Measurements from ENCODE around the gene VAV3. TPM values are rescaled to one million over a fixed set of nuclear protein-coding genes. Genes with fewer than 3 reads are reported as not detected.
"Not testable (repeated sequence)": the region's sequence is repeated elsewhere in the genome, so short reads cannot be mapped to it uniquely, and the experiment has no call there.

The VAV3 gene
- total and polyA plus RNA-seq, 2 experiments from 2014 or later, result under 0.01 to 0.24 TPM

DNA sequence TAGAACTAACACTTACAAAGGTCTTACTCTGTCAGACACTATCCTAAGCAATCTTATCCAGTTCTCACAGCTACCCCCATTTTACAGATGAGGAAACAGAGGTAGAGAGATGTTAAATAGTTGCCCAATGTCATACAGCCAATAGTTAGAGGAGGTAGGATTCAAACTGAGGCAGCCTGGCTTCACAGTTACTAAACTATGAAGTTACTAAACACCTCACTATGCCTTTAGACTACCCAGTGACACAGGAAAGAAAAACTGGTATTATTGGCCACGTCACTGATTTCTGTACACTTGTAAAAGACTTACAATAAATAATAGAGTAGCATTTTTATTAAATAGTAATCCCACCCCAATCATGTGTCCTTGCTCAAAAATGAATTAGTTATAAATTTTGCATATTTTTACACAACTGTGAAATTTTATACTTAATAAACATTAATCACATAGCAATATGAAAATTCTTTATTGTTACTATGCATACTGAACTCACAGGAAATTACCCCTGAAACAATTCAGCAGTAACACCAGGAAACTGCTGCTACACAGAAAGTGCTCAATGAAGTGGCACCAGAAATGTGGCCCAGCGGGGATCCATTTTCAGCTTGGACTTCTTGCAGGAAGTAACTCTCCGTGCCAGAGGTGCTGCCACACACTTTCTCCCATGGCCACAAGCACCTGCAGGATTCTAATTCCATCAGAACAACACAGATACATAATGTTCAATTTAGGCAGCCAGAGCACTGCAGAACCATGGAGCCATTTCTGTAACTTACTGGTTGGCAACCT lies 69.4 kb downstream of the VAV3 start:
- Histone ChIP-seq H3K4me2 (ENCODE audit: unreplicated experiment) (no peak overlapping the region), H3K9me3 (ENCODE audit: low read depth) (no peaks in the 10 kb centered on the region), H3K4me3 (no peak overlapping the region), H3K4me1 (ENCODE audit: insufficient read depth) (no peaks in the 10 kb centered on the region), H3K9ac (no peak overlapping the region), H3K27ac (no peak overlapping the region), H3K36me3 (ENCODE audit: low read depth) (no peaks in the 10 kb centered on the region), H3K79me2 (ENCODE audit: insufficient read depth) (no peaks in the 10 kb centered on the region), H3K9me2 (ENCODE audit: insufficient read depth) (no peaks in the 10 kb centered on the region), H2AFZ (no peak overlapping the region), H3K27me3 (replicated peaks; ENCODE audit: insufficient read depth) (no peaks in the 10 kb centered on the region), H3F3A (ENCODE audit: insufficient read depth) (no peaks in the 10 kb centered on the region), H4K20me1 (ENCODE audit: insufficient read depth) (no peaks in the 10 kb centered on the region)
- 80 to 90% methylated on average over 3 of the region's 3 CpGs for WGBS, 2 experiments (ENCODE audit: low coverage in 1 of 2, low lambda C conversion rate in 2 of 2, missing lambda C conversion rate in 2 of 2)
- in situ Hi-C loops (cut with MboI), result no loop called here
- no peak for DNase-seq
- TF ChIP-seq EZH2phosphoT487 (IDR thresholded peaks at IDR 0.05; ENCODE audit: insufficient read depth, low read depth) (no peak), EZH2 (IDR thresholded peaks at IDR 0.05; ENCODE audit: insufficient read depth, poor library complexity, severe bottlenecking) (no peak)

- Histone ChIP-seq H2AFZ (no peak overlapping the region), H3K79me2 (ENCODE audit: insufficient read depth) (no peaks in the 10 kb centered on the region), H3K9ac (no peak overlapping the region), H3K4me2 (ENCODE audit: unreplicated experiment) (no peak overlapping the region), H3K27ac (no peak overlapping the region), H3K9me3 (ENCODE audit: low read depth) (no peaks in the 10 kb centered on the region), H3F3A (ENCODE audit: insufficient read depth) (no peaks in the 10 kb centered on the region), H3K9me2 (ENCODE audit: insufficient read depth) (no peaks in the 10 kb centered on the region), H3K4me1 (ENCODE audit: insufficient read depth) (no peaks in the 10 kb centered on the region), H4K20me1 (ENCODE audit: insufficient read depth) (no peaks in the 10 kb centered on the region), H3K36me3 (ENCODE audit: low read depth) (no peaks in the 10 kb centered on the region), H3K4me3 (no peak overlapping the region), H3K27me3 (replicated peaks; ENCODE audit: insufficient read depth) (no peaks in the 10 kb centered on the region)
- DNase-seq, result no peak
- in situ Hi-C loops (cut with MboI), result no loop called here
- no peak for TF ChIP-seq EZH2 (IDR thresholded peaks at IDR 0.05; ENCODE audit: insufficient read depth, poor library complexity, severe bottlenecking)
- TF ChIP-seq EZH2phosphoT487 (IDR thresholded peaks at IDR 0.05; ENCODE audit: insufficient read depth, low read depth), result no peak
- WGBS, 2 experiments (ENCODE audit: low coverage in 1 of 2, low lambda C conversion rate in 2 of 2, missing lambda C conversion rate in 2 of 2), result 32 to 57% methylated on average over 1 of the region's 1 CpG
These were observed 70.4 kb downstream of the VAV3 start for GRCh38 chr1:107894605-107895004.

DNA sequence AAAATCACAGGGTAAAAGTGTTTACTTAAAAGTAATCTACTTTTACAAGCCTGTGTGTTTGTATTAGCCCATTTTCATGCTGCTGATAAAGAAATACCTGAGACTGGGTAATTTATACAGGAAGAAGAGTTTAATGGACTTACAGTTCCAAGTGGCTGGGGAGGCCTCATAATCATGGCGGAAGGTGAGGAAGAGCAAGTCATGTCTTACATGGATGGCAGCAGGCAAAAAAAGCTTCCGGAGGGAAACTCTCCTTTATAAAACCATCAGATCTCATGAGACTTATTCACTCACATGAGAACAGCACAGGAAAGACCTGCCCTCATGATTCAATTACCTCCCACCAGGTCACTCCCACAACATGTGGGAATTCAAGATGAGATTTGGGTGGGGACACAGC lies 71.6 kb downstream of the VAV3 start:
- 93 to 100% methylated on average over 2 of the region's 2 CpGs for WGBS, 2 experiments (ENCODE audit: low coverage in 1 of 2, low lambda C conversion rate in 2 of 2, missing lambda C conversion rate in 2 of 2)
- not testable (repeated sequence) for H3K27ac ChIP-seq

GRCh38 chr1:107889524-107889923 lies 75.5 kb downstream of the VAV3 start:
- H3K36me3 ChIP-seq (ENCODE audit: low read depth), result no peaks in the 10 kb centered on the region
- H3K9me3 ChIP-seq (ENCODE audit: low read depth), result no peaks in the 10 kb centered on the region
- no peaks in the 10 kb centered on the region for H4K20me1 ChIP-seq (ENCODE audit: insufficient read depth)
- H3K27ac ChIP-seq, result no peak overlapping the region
- WGBS, 2 experiments (ENCODE audit: low coverage in 1 of 2, low lambda C conversion rate in 2 of 2, missing lambda C conversion rate in 2 of 2), result 69 to 70% methylated on average over 2 of the region's 2 CpGs
- no peak overlapping the region for H2AFZ ChIP-seq
- TF ChIP-seq EZH2 (IDR thresholded peaks at IDR 0.05; ENCODE audit: insufficient read depth, poor library complexity, severe bottlenecking) (no peak), EZH2phosphoT487 (IDR thresholded peaks at IDR 0.05; ENCODE audit: insufficient read depth, low read depth) (no peak)
- H3K4me1 ChIP-seq (ENCODE audit: insufficient read depth), result no peaks in the 10 kb centered on the region
- no peaks in the 10 kb centered on the region for H3K27me3 ChIP-seq (replicated peaks; ENCODE audit: insufficient read depth)
- no peak overlapping the region for H3K4me2 ChIP-seq (ENCODE audit: unreplicated experiment)
- no peaks in the 10 kb centered on the region for H3F3A ChIP-seq (ENCODE audit: insufficient read depth)
- in situ Hi-C loops (cut with MboI), result no loop called here
- no peaks in the 10 kb centered on the region for H3K79me2 ChIP-seq (ENCODE audit: insufficient read depth)
- H3K9me2 ChIP-seq (ENCODE audit: insufficient read depth), result no peaks in the 10 kb centered on the region
- DNase-seq, result no peak
- H3K9ac ChIP-seq, result no peak overlapping the region
- no peak overlapping the region for H3K4me3 ChIP-seq

More for the DNA sequence above, 71.6 kb downstream of the VAV3 start:
- H3K27me3 ChIP-seq (replicated peaks; ENCODE audit: insufficient read depth); H3K9me2 ChIP-seq (ENCODE audit: insufficient read depth); H3K36me3 ChIP-seq (ENCODE audit: low read depth); DNase-seq; in situ Hi-C loops (cut with MboI); H2AFZ ChIP-seq; H4K20me1 ChIP-seq (ENCODE audit: insufficient read depth); H3K79me2 ChIP-seq (ENCODE audit: insufficient read depth); H3K4me2 ChIP-seq (ENCODE audit: unreplicated experiment); H3K9ac ChIP-seq; H3K4me3 ChIP-seq; H3K4me1 ChIP-seq (ENCODE audit: insufficient read depth); H3F3A ChIP-seq (ENCODE audit: insufficient read depth); H3K9me3 ChIP-seq (ENCODE audit: low read depth): not testable (repeated sequence)

- H3K27me3 ChIP-seq (replicated peaks; ENCODE audit: insufficient read depth), result peaks cover 5% of the 10 kb centered on the region; the same call in 1 of the 2 replicates
- H3K79me2 ChIP-seq (ENCODE audit: insufficient read depth), result no peaks in the 10 kb centered on the region
- DNase-seq, result no peak
- no peak for TF ChIP-seq EZH2 (IDR thresholded peaks at IDR 0.05; ENCODE audit: insufficient read depth, poor library complexity, severe bottlenecking)
- no peak for TF ChIP-seq EZH2phosphoT487 (IDR thresholded peaks at IDR 0.05; ENCODE audit: insufficient read depth, low read depth)
- peaks cover 13% of the 10 kb centered on the region for H3K4me1 ChIP-seq (ENCODE audit: insufficient read depth)
- no peak overlapping the region for H3K27ac ChIP-seq
- H3F3A ChIP-seq (ENCODE audit: insufficient read depth), result 0 out of 2 replicates have a peak, but pooled peaks cover 4% of the 10 kb centered on the region
- no peak overlapping the region for H3K4me3 ChIP-seq
- no peak overlapping the region for H3K9ac ChIP-seq
- H3K4me2 ChIP-seq (ENCODE audit: unreplicated experiment), result no peak overlapping the region
- H2AFZ ChIP-seq, result no peak overlapping the region
- no peaks in the 10 kb centered on the region for H4K20me1 ChIP-seq (ENCODE audit: insufficient read depth)
- in situ Hi-C loops (cut with MboI), result no loop called here
- H3K9me3 ChIP-seq (ENCODE audit: low read depth), result no peaks in the 10 kb centered on the region
- no peaks in the 10 kb centered on the region for H3K36me3 ChIP-seq (ENCODE audit: low read depth)
- no peaks in the 10 kb centered on the region for H3K9me2 ChIP-seq (ENCODE audit: insufficient read depth)
These were observed 81.4 kb downstream of the VAV3 start for GRCh38 chr1:107883562-107883961.
